ENCODE results near the gene SENP3. TPM values are rescaled to one million over a fixed set of nuclear protein-coding genes. Genes with fewer than 3 reads are reported as not detected.

Gene SENP3
- total RNA-seq, 2 donors from 2014 or later: 71.5 to 82.3 TPM

DNA sequence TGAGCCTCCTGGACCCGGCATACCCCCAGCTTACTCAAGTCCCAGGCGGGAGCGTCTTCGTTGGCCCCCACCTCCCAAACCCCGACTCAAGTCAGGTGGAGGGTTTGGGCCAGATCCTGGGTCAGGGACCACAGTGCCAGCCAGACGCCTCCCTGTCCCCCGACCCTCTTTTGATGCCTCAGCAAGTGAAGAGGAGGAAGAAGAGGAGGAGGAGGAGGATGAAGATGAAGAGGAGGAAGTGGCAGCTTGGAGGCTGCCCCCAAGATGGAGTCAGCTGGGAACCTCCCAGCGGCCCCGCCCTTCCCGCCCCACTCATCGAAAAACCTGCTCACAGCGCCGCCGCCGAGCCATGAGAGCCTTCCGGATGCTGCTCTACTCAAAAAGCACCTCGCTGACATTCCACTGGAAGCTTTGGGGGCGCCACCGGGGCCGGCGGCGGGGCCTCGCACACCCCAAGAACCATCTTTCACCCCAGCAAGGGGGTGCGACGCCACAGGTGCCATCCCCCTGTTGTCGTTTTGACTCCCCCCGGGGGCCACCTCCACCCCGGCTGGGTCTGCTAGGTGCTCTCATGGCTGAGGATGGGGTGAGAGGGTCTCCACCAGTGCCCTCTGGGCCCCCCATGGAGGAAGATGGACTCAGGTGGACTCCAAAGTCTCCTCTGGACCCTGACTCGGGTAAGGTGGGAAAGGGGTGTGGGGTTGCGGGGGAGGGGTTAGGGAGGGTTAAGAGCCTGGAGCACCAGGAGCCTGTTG is 1.6 kb downstream of the SENP3 start:
- peaks cover 3% of the 10 kb centered on the region for H3K4me1 ChIP-seq (ENCODE audit: control insufficient read depth, insufficient read depth, low read length)
- peaks cover 37% of the 10 kb centered on the region for H3K36me3 Mint-ChIP-seq (ENCODE audit: low read depth)
- DNase-seq: no peak
- WGBS, 2 experiments (ENCODE audit: insufficient coverage in 1 of 2, insufficient read length in 1 of 2): 91 to 94% methylated on average over 8 to 30 of the region's 30 CpGs
- peak overlapping the region; percentile 85 for H3K27ac Mint-ChIP-seq
- H3K9me3 Mint-ChIP-seq: no peaks in the 10 kb centered on the region
- no peaks in the 10 kb centered on the region for H3K27me3 Mint-ChIP-seq (ENCODE audit: insufficient read depth)
- H3K36me3 ChIP-seq (ENCODE audit: control insufficient read depth, insufficient read depth, low read length): peaks cover 42% of the 10 kb centered on the region
- H3K27ac ChIP-seq (ENCODE audit: low read depth, low read length): no peak overlapping the region
- no peaks in the 10 kb centered on the region for H3K27me3 ChIP-seq (ENCODE audit: control insufficient read depth, insufficient read depth, low read length, poor library complexity, severe bottlenecking)
- H3K9ac ChIP-seq (ENCODE audit: extremely low read depth, low read length, poor library complexity, severe bottlenecking): no peak overlapping the region
- H3K9me3 ChIP-seq (ENCODE audit: control insufficient read depth, low read length): no peaks in the 10 kb centered on the region
- H3K4me3 Mint-ChIP-seq: peak overlapping the region; percentile 79
- peak overlapping the region; percentile 99 for H3K4me3 ChIP-seq (ENCODE audit: low read length)
- H3K4me1 Mint-ChIP-seq: peaks cover 33% of the 10 kb centered on the region
- TF ChIP-seq, protein P1, sequence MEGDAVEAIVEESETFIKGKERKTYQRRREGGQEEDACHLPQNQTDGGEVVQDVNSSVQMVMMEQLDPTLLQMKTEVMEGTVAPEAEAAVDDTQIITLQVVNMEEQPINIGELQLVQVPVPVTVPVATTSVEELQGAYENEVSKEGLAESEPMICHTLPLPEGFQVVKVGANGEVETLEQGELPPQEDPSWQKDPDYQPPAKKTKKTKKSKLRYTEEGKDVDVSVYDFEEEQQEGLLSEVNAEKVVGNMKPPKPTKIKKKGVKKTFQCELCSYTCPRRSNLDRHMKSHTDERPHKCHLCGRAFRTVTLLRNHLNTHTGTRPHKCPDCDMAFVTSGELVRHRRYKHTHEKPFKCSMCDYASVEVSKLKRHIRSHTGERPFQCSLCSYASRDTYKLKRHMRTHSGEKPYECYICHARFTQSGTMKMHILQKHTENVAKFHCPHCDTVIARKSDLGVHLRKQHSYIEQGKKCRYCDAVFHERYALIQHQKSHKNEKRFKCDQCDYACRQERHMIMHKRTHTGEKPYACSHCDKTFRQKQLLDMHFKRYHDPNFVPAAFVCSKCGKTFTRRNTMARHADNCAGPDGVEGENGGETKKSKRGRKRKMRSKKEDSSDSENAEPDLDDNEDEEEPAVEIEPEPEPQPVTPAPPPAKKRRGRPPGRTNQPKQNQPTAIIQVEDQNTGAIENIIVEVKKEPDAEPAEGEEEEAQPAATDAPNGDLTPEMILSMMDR (conservative IDR thresholded peaks at IDR 0.05): no peak

DNA sequence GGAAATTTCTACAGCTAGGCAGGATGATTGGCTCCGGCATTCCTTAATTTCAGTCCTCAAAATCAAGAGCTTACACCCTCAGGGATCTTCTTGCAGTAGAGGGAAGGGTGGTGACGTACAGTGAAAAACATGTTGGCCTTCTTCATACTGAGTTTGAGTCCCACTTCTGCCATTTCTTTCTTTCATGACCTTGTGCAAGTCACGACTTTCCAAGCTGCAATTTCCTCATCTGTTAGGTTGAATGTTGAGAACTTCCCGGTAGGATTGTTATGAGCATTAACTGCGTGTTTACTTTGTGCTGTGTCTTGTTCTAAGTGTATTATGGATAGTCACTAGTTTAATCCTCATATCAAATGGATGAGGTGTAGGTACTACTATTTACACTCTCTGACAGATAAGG is 7.9 kb downstream of the SENP3 start:
- peaks cover 68% of the 10 kb centered on the region for H3K36me3 ChIP-seq (ENCODE audit: control insufficient read depth, insufficient read depth, low read length)
- Mint-ChIP-seq H3K27me3 (ENCODE audit: insufficient read depth) (no peaks in the 10 kb centered on the region), H3K36me3 (ENCODE audit: low read depth) (peaks cover 70% of the 10 kb centered on the region), H3K27ac (no peak overlapping the region), H3K9me3 (peaks cover 2% of the 10 kb centered on the region), H3K4me3 (no peak overlapping the region), H3K4me1 (peaks cover 17% of the 10 kb centered on the region)
- peaks cover 4% of the 10 kb centered on the region for H3K4me1 ChIP-seq (ENCODE audit: control insufficient read depth, insufficient read depth, low read length)
- no peak overlapping the region for H3K4me3 ChIP-seq (ENCODE audit: low read length)
- no peak overlapping the region for H3K9ac ChIP-seq (ENCODE audit: extremely low read depth, low read length, poor library complexity, severe bottlenecking)
- TF ChIP-seq, protein P1 (conservative IDR thresholded peaks at IDR 0.05): no peak
- 96 to 100% methylated on average over 5 of the region's 5 CpGs for WGBS, 2 experiments (ENCODE audit: insufficient coverage in 1 of 2, insufficient read length in 1 of 2)
- H3K27me3 ChIP-seq (ENCODE audit: control insufficient read depth, insufficient read depth, low read length, poor library complexity, severe bottlenecking): no peaks in the 10 kb centered on the region
- DNase-seq: no peak
- no peak overlapping the region for H3K27ac ChIP-seq (ENCODE audit: low read depth, low read length)
- H3K9me3 ChIP-seq (ENCODE audit: control insufficient read depth, low read length): no peaks in the 10 kb centered on the region

DNA sequence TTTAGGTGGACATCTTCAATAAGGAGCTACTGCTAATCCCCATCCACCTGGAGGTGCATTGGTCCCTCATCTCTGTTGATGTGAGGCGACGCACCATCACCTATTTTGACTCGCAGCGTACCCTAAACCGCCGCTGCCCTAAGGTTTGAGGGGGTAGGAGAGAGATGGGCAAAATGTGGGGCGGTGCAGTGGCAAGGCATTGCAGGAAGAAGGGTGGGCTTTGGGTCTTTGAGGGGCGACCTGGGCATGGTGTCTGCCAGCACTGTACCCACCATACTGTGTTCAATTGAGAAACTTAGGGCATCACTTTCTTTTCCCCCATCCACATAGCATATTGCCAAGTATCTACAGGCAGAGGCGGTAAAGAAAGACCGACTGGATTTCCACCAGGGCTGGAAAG is 8.6 kb downstream of the SENP3 start:
- H3K9ac ChIP-seq (ENCODE audit: extremely low read depth, low read length, poor library complexity, severe bottlenecking): no peak overlapping the region
- H3K27ac Mint-ChIP-seq: no peak overlapping the region

More for the DNA sequence above, 8.6 kb downstream of the SENP3 start:
- H3K27me3 ChIP-seq (ENCODE audit: control insufficient read depth, insufficient read depth, low read length, poor library complexity, severe bottlenecking): no peaks in the 10 kb centered on the region
- 80 to 97% methylated on average over 1 to 10 of the region's 10 CpGs for WGBS, 2 experiments (ENCODE audit: insufficient coverage in 1 of 2, insufficient read length in 1 of 2)
- H3K4me1 ChIP-seq (ENCODE audit: control insufficient read depth, insufficient read depth, low read length): peaks cover 4% of the 10 kb centered on the region
- Mint-ChIP-seq H3K36me3 (ENCODE audit: low read depth) (peaks cover 70% of the 10 kb centered on the region), H3K4me3 (no peak overlapping the region), H3K9me3 (peaks cover 2% of the 10 kb centered on the region), H3K27me3 (ENCODE audit: insufficient read depth) (no peaks in the 10 kb centered on the region), H3K4me1 (peaks cover 23% of the 10 kb centered on the region)
- DNase-seq: no peak
- H3K4me3 ChIP-seq (ENCODE audit: low read length): no peak overlapping the region
- no peaks in the 10 kb centered on the region for H3K9me3 ChIP-seq (ENCODE audit: control insufficient read depth, low read length)
- H3K36me3 ChIP-seq (ENCODE audit: control insufficient read depth, insufficient read depth, low read length): peaks cover 68% of the 10 kb centered on the region
- H3K27ac ChIP-seq (ENCODE audit: low read depth, low read length): no peak overlapping the region
- TF ChIP-seq, protein P1 (conservative IDR thresholded peaks at IDR 0.05): no peak
